HG02885 (cell line): ENCODE results near the gene CNTNAP5.

ENCODE experiments used
- ATAC-seq: cut with Tn5 transposase; IDR thresholded peaks from one replicate; pipeline ENCODE4 v1.9.1; 2021; ENCODE audit warnings: mild to moderate bottlenecking; ENCODE audit not compliant: unreplicated experiment, poor library complexity

Gene CNTNAP5

DNA sequence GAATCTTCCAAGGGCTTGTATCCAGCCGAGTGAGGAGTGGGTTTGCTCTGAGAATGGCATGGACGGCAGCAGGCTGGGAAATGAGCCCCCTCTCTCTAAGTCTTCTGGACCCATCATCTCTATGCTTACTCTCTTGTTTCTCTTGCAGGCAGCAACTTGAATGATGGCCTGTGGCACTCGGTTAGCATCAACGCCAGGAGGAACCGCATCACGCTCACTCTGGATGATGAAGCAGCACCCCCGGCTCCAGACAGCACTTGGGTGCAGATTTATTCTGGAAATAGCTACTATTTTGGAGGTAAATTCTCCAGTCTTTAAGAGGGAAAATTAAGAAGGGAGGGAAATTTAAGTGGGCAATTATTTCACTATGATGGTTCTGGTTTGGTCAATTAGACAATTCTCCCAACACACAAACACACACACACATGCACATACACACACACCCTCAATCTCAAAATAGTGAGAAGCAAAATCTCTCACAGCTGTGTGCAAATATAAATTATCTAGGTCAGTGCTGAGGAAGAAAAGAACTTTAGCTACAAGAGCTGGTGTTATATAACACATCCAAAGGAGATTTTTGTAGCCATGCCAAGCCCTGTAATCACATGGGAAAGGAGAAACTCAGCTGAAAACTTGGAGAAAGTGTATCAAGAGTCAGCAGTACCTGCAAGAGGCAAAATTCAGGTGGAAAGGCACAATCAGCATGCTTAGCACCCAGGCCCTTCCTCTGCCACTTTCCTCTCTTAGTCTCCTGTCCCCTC, 499.2 kb downstream of the CNTNAP5 start:
- ATAC-seq, result no peak

- no peak for ATAC-seq
Observed at GRCh38 chr2:124526221-124526620, 501.1 kb downstream of the CNTNAP5 start.

DNA sequence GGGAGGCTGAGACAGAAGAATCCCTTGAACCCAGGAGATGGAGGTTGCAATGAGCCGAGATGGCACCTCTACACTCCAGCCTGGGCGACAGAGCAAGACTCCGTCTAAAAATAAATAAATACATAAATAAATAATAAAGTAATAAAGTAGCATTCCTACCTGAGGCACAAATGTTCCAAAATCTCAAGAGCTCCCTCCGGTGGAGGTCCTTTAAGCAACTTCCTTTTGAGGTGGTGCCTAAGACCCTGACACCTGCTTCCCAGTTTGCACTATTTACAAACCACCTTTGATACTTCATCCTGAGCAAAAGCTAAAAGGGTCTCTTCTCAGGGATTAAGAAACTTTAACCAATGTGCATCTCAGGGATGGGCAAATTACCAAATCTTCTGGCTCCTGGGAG, 505.1 kb downstream of the CNTNAP5 start:
- ATAC-seq, result no peak

GRCh38 chr2:124533226-124533954, 508.3 kb downstream of the CNTNAP5 start:
- ATAC-seq, result no peak

- ATAC-seq, result no peak
Observed at GRCh38 chr2:124534028-124534427, 508.9 kb downstream of the CNTNAP5 start.

DNA sequence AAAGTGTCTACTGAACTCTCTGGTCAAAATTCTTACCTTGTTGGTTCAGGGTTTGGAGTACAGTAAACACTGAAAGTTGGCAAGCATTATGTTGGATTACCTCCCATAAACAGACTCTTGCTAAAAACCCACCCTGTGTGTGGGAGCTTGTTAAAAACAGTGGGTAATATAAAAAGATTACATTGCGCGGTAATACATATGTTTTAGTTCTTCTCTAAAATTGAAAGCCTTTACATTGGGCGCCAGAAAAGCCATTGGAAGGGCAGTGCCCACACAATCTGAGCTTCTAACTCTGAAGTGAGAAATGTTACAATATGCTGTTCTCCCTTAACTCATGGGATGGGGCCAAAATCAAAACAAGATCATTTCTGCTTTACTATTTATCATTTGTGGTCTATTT, 510.7 kb downstream of the CNTNAP5 start:
- no peak for ATAC-seq

DNA sequence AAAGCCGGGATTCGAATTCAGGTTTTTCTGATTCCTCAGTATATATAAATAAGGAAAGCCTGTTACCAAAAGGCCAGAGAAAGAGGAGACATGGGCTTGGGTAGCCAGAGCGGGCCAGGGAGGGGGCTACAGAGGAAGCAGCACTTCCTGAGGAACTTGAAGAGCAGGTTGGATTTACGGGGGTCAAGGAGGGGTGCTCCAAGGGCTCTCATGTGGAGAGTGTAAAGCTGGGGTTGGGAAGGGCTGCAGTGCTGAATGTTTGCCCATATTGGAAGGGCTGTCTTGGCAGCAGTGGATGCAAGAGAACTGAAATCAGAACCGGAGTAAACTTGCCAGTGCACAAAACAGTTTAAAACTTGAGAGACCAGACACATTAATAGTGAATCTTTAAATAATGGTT, 511.5 kb downstream of the CNTNAP5 start:
- no peak for ATAC-seq

- no peak for ATAC-seq
Observed at GRCh38 chr2:124538549-124538948, 513.5 kb downstream of the CNTNAP5 start.

DNA sequence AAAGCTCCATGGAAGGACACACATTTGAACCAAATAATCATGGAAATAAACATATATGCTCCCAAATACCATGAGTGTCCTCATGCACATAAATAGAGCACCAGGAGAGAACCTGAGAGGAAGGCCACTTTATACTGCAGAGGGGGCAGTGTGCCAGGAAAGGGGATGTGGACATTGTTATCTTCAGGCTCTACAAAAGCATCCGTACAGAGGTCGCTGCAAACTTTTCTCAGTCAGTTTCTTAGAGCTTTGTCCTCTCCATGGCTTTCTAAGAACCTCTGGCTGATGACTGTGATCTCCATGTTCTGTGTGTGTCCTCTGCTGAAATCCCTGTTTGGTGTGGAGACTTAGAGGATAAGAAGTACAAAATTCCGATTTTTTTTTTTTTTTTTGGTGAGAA, 515.7 kb downstream of the CNTNAP5 start:
- no peak for ATAC-seq

DNA sequence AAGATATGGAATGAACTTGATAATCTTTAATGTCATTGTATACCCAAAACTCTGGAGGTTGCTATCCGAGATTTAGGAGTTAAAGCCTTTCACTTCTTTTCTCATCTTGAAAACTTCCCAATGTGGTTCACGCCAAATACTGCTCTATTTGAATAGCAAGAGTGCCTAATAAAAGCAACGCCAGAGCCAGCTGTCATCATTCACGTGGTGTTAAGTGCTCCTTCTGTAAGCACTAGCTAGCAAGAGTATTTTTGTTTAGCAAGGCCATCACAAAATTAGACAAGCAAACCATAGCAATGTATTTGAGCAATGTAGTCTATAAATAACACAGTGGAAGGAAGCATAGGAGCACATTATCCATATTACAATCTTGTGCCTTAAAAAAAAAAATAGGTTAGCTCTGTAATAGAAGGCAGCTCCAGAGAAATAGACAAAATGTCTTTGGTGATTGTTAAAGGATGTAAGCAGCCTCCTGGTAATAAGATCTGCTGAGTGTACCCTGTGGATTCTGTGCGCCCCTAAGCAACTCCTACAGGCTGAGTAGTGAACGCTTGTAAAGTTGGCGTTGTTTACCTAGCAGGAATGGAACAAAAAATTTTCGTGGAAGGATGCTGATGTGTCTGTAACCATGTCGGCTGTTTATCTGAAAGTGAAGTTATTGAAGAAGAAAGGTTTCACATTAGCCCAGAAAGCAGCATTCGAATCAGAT, 518.0 kb downstream of the CNTNAP5 start:
- no peak for ATAC-seq

DNA sequence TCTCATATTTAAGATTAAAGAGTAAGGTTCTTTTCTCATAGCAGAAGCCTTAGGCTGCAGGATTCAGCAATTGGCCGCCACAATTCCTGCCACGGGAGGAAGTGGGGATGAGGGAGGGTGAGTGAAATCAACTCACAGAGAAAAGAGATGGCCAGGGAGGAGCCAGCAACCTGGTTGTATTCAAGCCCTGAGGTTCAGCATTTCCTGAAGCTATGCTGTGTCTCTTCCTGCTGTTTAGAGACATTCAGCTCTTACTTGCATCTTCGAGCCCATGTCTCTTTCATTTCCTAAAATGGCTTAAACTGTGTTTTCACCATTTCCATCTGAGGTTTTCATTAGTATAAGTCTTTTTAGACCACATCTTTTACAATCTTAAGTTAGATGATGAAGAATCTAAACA, 522.6 kb downstream of the CNTNAP5 start:
- ATAC-seq, result no peak

DNA sequence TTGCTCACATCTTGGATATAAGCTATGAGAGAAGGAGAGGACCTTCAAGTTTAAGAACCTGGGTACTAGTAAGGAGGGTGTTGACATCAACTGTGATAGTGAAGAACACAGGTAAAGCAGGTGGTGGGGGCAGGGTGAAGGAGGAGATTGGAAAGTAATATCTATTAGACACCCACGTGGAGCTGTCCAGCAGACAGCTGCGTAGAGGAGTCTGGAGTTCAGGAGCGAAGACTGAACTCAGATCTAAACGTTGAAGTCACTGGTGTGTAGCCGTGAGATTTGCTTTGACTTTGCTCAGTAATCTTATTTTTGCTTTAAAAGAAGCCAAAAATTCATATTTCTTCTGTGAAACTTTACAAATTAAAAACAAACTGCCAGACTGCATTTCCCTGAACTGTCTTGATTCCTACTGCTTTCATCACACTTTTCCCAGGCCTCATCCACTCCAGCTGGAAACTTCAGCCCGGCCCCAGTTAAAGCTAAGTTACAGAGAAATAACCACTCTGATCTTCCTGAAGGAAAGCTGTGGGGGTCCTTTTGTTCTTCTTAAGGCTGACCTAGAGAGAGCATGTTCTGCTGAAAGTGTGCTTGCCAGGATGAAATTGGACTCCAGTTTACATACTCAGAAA, 533.3 kb downstream of the CNTNAP5 start:
- no peak for ATAC-seq

DNA sequence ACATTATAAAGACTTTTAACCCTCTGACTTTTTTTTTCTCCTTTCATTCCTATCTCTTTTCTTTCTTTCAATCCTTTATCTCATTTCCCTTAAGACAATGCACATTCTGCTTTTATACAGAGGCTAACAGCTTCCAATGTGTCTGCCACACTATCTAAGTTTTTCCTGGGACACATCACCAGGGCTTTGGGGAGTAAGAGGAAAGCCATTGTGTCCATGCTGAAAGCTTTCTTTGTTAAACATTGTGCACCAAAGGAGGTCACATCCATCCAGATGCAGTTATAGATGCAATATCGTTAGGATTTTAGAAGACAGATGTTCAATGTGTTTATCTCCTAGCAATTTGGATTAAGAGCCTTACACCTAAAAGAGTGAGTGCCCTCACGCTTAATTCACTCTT, 534.1 kb downstream of the CNTNAP5 start:
- no peak for ATAC-seq

DNA sequence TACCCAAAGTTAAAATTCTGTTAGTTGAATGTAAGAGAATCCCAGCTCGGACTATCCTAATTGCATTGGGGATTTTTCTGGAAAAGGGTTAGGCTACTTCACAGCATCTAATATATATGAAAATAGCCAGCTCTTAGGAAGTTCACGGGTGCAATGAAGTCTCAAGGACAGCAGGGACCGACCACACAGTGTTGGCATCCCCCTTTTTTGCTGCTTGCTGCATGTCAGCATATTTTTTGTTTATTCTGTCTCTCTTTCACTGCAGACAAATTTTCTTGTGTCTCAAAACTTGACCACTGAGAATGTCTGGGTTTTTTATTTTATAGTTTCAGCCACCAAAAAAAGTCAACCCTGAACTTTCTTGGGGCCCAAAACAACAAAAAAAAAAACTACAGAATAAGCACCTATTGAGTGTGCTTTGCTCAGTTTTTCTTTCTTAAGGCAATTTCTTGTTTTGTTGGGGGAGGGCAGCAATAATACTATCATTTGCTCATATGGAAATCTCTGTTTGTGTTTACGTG, 535.6 kb downstream of the CNTNAP5 start:
- no peak for ATAC-seq

GRCh38 chr2:124561486-124561885, 536.4 kb downstream of the CNTNAP5 start:
- no peak for ATAC-seq

- ATAC-seq, result no peak
Observed at GRCh38 chr2:124563426-124563825, 538.3 kb downstream of the CNTNAP5 start.

DNA sequence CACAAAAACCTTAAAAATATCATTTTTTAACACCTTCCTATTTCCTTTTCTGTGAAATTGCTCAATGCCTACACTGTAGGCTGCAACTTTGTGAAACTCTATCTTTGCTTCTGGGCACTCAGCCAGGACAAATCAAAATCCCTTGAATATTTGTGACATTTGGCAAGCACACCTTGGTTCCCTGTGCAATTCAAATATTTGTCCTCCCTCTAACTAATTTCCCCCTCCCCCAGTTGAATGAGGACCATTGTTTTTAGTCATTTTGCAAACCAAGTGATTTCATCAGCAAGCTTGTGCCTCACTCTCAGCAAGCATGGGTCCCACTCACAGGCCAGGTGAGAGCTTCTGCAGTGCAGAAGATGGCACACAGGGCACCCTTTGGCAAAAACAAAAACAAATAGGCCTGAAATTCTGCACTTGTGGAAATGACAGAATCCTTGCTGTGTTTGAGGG, 541.5 kb downstream of the CNTNAP5 start:
- no peak for ATAC-seq

GRCh38 chr2:124570872-124571271, 545.8 kb downstream of the CNTNAP5 start:
- ATAC-seq, result no peak

DNA sequence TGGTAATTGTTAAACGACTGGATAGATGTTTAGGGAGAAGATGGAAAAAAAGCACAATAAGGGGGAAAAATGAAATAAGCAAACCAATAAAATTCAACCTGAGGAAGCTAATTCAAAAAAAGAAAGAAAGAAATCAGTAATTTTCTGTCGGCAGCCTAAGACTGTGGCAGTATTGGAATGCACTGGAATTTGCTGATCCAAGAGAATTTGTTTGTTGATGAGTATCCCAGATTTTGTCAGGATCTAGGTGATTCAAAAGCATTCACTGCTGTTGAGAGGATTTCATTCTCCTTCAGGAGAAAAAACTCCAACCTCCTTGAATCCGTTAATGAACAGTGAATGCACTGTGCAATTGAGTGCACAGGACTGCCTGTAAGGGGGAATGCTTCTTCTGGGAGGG, 546.7 kb downstream of the CNTNAP5 start:
- no peak for ATAC-seq

- no peak for ATAC-seq
Observed at GRCh38 chr2:124572934-124573634, 548.0 kb downstream of the CNTNAP5 start.
